Measurements from ENCODE around the gene PRKCE. TPM values are rescaled to one million over a fixed set of nuclear protein-coding genes. Genes with fewer than 3 reads are reported as not detected.

PRKCE gene
- total RNA-seq, 4 donors from 2014 or later = 10.9 to 19.6 (median 14.9) TPM

DNA sequence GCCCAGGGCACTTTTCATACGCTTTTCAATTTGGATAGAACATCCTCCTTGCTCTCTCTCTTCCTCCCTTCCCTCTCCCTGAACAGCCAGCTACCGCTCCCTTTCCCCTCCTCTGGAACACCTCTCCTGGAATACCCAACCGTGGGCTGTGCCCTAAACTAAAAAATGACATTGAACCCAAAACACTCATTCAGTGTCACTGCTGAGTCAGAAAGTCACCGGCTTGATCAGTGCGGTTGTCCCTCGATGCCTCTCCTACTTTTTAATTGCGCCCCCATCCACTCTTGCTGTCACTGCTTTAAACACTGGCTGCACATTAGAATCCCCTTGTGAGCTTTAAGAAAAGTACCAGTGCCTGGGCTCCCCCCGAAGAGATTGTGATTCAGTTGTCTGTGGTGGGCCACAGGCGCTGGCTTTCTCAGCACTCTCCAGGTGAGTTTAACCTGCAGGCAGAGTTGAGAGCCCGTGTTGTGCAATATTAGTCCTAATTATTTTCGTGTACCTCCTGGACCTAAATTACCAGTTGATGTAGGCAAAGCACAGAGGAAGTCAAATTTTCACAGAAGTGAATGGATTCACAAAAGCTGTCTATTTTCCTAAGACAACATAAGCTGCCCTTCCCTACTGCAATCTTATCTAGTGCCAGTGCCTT, 302.0 kb downstream of the PRKCE start:
- TF ChIP-seq, protein P1, sequence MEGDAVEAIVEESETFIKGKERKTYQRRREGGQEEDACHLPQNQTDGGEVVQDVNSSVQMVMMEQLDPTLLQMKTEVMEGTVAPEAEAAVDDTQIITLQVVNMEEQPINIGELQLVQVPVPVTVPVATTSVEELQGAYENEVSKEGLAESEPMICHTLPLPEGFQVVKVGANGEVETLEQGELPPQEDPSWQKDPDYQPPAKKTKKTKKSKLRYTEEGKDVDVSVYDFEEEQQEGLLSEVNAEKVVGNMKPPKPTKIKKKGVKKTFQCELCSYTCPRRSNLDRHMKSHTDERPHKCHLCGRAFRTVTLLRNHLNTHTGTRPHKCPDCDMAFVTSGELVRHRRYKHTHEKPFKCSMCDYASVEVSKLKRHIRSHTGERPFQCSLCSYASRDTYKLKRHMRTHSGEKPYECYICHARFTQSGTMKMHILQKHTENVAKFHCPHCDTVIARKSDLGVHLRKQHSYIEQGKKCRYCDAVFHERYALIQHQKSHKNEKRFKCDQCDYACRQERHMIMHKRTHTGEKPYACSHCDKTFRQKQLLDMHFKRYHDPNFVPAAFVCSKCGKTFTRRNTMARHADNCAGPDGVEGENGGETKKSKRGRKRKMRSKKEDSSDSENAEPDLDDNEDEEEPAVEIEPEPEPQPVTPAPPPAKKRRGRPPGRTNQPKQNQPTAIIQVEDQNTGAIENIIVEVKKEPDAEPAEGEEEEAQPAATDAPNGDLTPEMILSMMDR (IDR thresholded peaks at IDR 0.05; ENCODE audit: low read depth) = no peak

DNA sequence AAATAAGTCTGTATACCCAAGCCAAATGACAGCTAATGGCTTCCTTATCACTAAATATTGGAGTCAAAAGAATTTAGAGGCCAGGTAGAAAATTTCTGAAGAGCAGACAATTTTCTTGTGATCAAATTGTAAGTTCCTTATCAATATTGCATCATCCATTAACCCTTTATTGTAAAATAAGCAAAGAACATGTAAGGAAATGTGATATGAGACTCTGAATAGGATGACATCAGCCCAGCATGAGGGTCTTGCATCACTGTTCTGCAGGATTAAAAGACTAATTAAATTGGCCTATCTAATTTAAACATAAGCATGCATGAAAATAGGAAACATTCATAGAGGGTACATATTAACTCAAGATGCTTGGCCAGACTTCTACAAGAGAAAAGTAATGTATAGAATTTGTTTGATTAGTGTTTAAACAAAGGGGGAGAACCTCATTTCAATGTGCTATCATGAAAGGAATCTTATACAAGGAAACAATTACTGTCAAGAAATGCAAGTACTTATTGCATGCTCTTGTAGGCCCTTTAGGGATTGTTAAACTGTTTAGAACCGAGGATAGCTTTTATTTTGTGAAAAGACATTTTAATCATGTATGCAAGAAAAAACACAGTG, 302.9 kb downstream of the PRKCE start:
- TF ChIP-seq, protein P1 (IDR thresholded peaks at IDR 0.05; ENCODE audit: low read depth) = no peak

DNA sequence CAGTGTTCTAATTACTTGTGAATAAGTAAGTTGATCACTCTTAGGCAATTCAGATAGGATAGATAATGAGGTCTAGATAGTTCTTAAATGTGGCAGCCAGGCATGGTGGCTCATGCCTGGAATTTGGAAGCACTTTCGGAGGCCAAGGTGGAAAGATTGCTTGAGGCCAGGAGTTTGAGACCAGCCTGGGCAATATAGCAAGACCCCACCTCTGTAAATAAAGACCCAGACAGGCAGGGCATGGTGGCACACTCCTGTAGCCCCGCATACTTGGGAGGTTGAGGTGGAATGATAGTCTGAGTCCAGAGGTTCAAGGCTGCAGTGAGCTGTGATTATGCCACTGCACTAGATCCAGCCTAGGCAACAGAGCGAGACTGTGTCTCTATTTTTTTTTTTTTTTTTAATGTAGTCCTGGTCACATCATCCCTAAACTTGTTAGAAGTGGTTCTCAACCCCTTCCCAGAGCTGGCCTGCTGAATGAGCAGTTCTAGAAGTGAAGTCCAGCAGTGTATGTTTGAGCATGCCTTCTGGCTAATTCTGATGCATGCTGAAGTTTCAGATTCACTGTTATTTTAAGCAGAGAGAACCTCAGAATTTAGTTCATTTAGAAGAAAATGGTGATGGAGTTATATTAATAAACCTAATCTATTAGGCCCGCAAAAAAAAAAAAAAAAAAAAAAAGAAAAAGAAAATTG, 306.2 kb downstream of the PRKCE start:
- TF ChIP-seq, protein P1 (IDR thresholded peaks at IDR 0.05; ENCODE audit: low read depth) = no peak

DNA sequence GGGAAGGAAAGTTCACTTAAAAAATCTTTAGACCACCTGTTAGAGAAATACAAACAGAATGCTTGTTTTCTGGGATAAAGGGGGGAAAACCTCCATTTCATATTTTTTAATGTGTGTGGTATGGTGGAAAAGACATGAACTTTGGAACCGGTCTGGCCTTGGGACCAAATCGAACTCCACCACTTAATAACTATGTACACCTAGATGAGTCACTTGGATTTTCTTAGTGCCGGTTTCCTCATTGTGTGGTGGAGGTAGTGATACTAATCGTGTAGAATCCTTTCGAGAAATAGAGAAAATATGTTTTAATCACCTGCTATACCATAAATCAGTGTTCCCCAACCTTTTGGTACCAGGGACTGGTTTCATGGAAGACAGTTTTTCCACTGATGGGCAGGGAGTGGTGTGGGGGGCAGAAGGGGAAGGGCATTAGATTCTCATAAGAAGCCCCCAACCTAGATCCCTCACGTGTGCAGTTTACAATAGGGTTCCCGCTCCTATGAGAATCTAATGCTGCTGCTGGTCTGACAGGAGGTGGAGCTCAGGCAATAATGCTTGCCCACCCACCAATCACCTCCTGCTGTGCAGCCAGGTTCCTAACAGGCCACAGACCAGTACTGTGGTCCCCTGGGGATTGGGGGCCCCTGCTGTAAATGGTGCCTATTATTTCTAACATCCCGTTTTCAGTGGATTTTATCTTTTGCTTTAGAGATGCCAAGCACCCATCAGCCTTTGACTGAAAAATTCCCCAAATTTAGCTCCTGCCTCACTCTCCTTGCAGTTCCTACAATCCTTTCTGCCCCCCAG, 308.8 kb downstream of the PRKCE start:
- TF ChIP-seq, protein P1 (IDR thresholded peaks at IDR 0.05; ENCODE audit: low read depth) = no peak

DNA sequence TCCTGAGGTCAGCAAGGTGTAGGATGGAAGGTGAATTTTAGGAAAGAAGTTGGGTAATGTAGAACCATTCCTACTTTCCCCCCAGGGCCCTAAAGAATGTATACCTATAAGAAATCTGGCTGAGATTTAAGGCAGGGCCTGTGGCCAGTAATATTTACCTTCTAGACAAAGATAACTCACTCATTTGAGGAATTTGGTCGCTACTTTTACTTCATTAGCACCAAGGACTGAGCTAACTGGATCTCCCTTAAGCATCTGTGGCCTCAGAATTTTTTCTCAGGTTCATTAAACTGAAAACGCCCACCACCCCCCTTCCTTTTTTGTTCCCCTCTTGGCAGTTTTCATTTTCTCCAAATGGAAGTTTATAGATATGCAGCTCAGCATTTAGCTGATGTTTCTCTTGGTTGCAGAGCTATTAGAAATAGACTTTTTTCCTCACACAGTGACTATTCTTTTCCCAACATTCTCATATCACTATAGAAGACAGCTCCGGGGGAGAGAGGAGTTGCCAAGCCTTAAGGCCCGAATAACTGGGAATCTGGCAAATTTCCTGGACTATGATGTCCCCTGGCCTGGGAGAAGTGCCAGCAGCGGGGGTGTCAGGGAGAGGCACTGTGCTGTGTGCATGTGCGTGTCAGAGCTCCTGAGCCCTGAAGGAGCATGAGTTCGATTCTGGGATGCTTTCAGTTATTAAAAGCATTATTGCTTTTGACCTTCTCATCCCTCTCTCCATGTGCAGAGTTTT, 310.9 kb downstream of the PRKCE start:
- TF ChIP-seq, protein P1 (IDR thresholded peaks at IDR 0.05; ENCODE audit: low read depth) = no peak

DNA sequence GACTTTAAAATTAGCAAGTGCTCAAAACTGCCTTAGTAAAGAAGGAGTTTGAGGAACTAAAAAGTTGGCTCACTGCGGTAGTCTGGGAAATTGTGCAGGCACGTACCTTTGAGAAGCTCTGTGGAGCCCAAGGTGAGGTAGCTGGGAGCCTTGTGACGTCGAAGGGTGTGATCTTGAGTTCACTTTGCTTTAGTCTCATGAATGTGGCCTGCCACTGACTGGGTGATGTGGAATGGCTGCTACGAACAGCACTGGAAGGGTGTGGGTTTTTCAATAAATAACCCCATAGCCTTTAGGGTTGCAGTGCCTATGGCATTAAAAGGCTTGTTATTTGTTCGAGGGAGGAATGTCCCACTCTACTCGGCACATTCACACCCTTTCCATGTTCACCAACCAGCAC, 312.3 kb downstream of the PRKCE start:
- TF ChIP-seq, protein P1 (IDR thresholded peaks at IDR 0.05; ENCODE audit: low read depth) = no peak
